Mammary epithelial cell (primary cell): ENCODE measurements around the gene IGFBP7.

ENCODE experiments used
- CTCF ChIP-seq, 2 donors: IDR thresholded peaks in 1 of 2; conservative IDR thresholded peaks in 1 of 2; 2 replicates each; pipeline ENCODE4 v1.5.1; 2011 to 2012; ENCODE audit warnings: inconsistent platforms in 2 of 2, low read length in 2 of 2, mild to moderate bottlenecking in 2 of 2, control low read depth in 1 of 2, low read depth in 1 of 2; ENCODE audit not compliant: insufficient read depth in 1 of 2; ENCODE audit errors: extremely low read depth in 1 of 2
- EZH2 ChIP-seq: IDR thresholded peaks from 2 replicates; pipeline ENCODE4 v1.6.1; 2012; ENCODE audit warnings: low read length, inconsistent platforms, borderline replicate concordance

- TF ChIP-seq CTCF (conservative IDR thresholded peaks at IDR 0.05 in 1 of 2, IDR thresholded peaks at IDR 0.05 in 1 of 2; ENCODE audit: extremely low read depth in 1 of 2, insufficient read depth in 1 of 2, low read depth in 1 of 2, low read length in 2 of 2) = no peak
- no peak for TF ChIP-seq EZH2
Observed at GRCh38 chr4:57075367-57075766, 34.8 kb downstream of the IGFBP7 start.
